Esophagus squamous epithelium (tissue), 5 donors: ENCODE measurements around the gene RNF217. TPM values are rescaled to one million over a fixed set of nuclear protein-coding genes. Genes with fewer than 3 reads are reported as not detected.

Experiments
- DNase-seq: peaks from one replicate; lab custom pipeline; 2025; lab: John Stamatoyannopoulos, UW
- H3K27ac ChIP-seq, 4 donors: fragments of 200-600 bp; sonication (generic); one replicate each; pipeline ENCODE4 v1.5.1; 2016 to 2019; ENCODE audit warnings: mild to moderate bottlenecking in 1 of 4
- H3K27me3 ChIP-seq, 4 donors: fragments of 200-600 bp; sonication (generic); 1 replicate in 3 of 4; 2 replicates in 1 of 4; pipeline versions ENCODE4 v1.5.1 to v1.6.0; 2017 to 2021; ENCODE audit warnings: antibody characterized with exemption in 1 of 4
- H3K36me3 ChIP-seq, 3 donors: fragments of 200-600 bp; sonication (generic); one replicate each; pipeline ENCODE4 v1.5.1; 2016 to 2019
- H3K4me1 ChIP-seq, 3 donors: fragments of 200-600 bp; sonication (generic); one replicate each; pipeline ENCODE4 v1.5.1; 2017 to 2019
- H3K4me3 ChIP-seq, 4 donors: fragments of 200-600 bp; sonication (generic); 1 replicate in 3 of 4; 2 replicates in 1 of 4; pipeline ENCODE4 v1.5.1; 2016 to 2019; ENCODE audit warnings: mild to moderate bottlenecking in 2 of 4, moderate library complexity in 1 of 4
- H3K9me3 ChIP-seq, 3 donors: fragments of 200-600 bp; sonication (generic); one replicate each; pipeline ENCODE4 v1.5.1; 2016 to 2019
- POLR2A ChIP-seq, 4 donors: fragments of 450-650 bp; IDR thresholded peaks; one replicate each; pipeline ENCODE4 v1.6.1; 2017; ENCODE audit warnings: antibody characterized with exemption in 4 of 4, mild to moderate bottlenecking in 4 of 4, moderate library complexity in 3 of 4
- WGBS, 2 donors: methylation state at CpG; one replicate each; pipeline ENCODE4 v1.1.5; 2018; 5-methylcytosine and 5-hydroxymethylcytosine counted together
- intact Hi-C: fragments of 100-400 bp; cut with DNase I; formaldehyde crosslinking; loops from one replicate; pipeline ENCODE4 v1.15.0; 2022
- total RNA-seq, 4 donors: library from RNA; depleted of rRNA; stranded (reverse); fragments of >200 nt; gene quantifications; one replicate each; pipeline ENCODE4 v1.1.0, GENCODE V29; 2016
- TF ChIP-seq, protein P1 (sequence below), 6 experiments: fragments of 450-650 bp in 4 of 6; fragments of 200-600 bp in 2 of 6; sonication (generic) in 2 of 6; IDR thresholded peaks; one replicate each; pipeline ENCODE4 v1.5.1; 2016 to 2019; ENCODE audit warnings: antibody characterized with exemption in 6 of 6, mild to moderate bottlenecking in 4 of 6, moderate library complexity in 4 of 6
- donor health status: DM: yes; HTN: yes; CAD: no.

RNF217 gene
- total RNA-seq, 4 donors from 2014 or later: 9.1 to 26.3 (median 15.4) TPM

DNA sequence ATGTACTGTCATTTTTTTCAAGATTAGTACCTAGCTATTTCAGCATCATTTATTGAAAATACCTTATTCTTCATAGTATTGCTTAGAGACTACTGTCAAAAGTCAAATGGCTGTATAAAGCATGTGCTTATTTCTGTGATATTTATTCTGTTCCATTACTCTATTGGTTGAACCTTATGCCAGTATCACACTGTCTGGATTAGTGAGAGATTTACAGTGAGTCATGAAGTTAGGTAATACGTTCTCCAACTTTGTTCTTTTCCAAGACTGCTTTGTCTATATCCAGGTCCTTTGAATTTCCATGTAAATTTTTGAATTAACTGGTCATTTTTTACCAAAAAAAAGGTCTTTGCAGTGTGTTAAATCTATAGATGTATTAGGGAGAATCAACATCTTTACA is 18.6 kb upstream of the RNF217 start:
- 32 to 37% methylated on average over 1 of the region's 1 CpG for WGBS, 2 donors
- no peak for DNase-seq
- no peaks in the 10 kb centered on the region for H3K36me3 ChIP-seq
- H3K4me3 ChIP-seq: no peak overlapping the region
- intact Hi-C loops: no loop called here
- no peaks in the 10 kb centered on the region for H3K9me3 ChIP-seq
- no peaks in the 10 kb centered on the region for H3K27me3 ChIP-seq
- H3K4me1 ChIP-seq: no peaks in the 10 kb centered on the region
- TF ChIP-seq POLR2A (IDR thresholded peaks at IDR 0.05): no peak
- TF ChIP-seq, protein P1, sequence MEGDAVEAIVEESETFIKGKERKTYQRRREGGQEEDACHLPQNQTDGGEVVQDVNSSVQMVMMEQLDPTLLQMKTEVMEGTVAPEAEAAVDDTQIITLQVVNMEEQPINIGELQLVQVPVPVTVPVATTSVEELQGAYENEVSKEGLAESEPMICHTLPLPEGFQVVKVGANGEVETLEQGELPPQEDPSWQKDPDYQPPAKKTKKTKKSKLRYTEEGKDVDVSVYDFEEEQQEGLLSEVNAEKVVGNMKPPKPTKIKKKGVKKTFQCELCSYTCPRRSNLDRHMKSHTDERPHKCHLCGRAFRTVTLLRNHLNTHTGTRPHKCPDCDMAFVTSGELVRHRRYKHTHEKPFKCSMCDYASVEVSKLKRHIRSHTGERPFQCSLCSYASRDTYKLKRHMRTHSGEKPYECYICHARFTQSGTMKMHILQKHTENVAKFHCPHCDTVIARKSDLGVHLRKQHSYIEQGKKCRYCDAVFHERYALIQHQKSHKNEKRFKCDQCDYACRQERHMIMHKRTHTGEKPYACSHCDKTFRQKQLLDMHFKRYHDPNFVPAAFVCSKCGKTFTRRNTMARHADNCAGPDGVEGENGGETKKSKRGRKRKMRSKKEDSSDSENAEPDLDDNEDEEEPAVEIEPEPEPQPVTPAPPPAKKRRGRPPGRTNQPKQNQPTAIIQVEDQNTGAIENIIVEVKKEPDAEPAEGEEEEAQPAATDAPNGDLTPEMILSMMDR (IDR thresholded peaks at IDR 0.05): no peak
- H3K27ac ChIP-seq: no peak overlapping the region

DNA sequence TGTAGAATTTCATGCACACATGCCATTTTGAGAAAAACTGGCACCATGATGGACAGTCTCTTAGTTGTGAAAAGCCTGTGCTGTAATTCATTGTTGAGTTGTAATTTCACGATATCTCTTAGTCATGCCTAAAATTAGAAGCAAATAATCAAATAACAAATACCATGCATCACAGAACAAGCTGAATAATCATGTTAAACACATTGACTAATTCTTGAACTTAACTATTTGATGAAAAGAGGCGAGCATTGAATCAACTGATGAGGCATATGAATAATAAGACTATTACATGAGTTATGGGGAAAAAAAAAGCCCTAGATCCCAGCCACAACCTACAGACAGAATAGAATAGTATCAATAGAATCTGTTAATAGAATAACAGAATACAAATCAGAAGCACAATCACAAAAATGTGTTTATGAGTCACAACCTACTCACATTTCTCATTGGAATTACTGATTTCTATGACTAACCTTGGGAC is 14.2 kb upstream of the RNF217 start:
- Histone ChIP-seq H3K9me3 (no peaks in the 10 kb centered on the region), H3K4me1 (no peaks in the 10 kb centered on the region), H3K36me3 (no peaks in the 10 kb centered on the region), H3K27ac (no peak overlapping the region), H3K27me3 (no peaks in the 10 kb centered on the region), H3K4me3 (no peak overlapping the region)
- WGBS, 2 donors: 23 to 41% methylated on average over 2 of the region's 2 CpGs
- intact Hi-C loops: no loop called here
- TF ChIP-seq, protein P1 (IDR thresholded peaks at IDR 0.05): no peak
- TF ChIP-seq POLR2A (IDR thresholded peaks at IDR 0.05): no peak
- DNase-seq: no peak

DNA sequence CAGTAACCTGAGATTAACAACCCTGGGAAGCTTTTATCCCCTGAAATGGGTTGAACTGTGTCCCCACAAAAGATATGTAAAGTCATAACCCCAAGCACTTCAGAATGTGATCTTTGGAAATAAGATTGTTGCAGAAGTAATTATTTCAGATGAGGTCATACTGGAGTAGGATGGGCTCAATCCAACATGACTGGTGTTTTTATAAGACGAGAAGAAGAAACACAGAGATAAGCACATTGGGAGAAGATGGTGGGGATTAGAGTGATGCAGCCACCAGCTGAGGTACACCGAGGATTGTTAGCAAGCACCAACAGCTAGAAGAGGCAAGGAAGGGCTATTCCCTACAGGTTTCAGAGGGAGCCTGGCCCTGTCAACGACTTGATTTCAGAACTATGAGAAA is 12.5 kb upstream of the RNF217 start:
- Histone ChIP-seq H3K27me3 (no peaks in the 10 kb centered on the region), H3K4me1 (no peaks in the 10 kb centered on the region), H3K27ac (no peak overlapping the region), H3K4me3 (no peak overlapping the region), H3K36me3 (no peaks in the 10 kb centered on the region), H3K9me3 (no peaks in the 10 kb centered on the region)
- intact Hi-C loops: no loop called here
- TF ChIP-seq POLR2A (IDR thresholded peaks at IDR 0.05): no peak
- TF ChIP-seq, protein P1 (IDR thresholded peaks at IDR 0.05): no peak
- 77 to 88% methylated on average over 3 of the region's 3 CpGs for WGBS, 2 donors
- no peak for DNase-seq

DNA sequence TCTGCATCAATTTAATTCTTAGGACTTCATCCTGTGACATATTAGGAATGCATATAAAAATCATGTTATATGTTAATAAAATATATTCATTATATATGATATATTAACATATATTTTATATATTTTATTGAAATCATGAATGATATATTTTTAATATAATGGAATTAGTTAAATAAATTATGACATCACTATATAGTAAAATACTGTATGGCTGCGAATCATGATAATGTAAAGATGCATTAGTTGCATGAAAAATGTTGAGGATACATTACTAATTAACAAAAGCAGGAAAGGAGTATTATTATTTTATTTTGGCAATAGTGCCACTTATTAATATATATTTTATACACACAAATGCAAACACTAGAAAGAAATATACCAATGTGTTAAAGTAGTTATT is 8.4 kb upstream of the RNF217 start:
- no peak for TF ChIP-seq POLR2A (IDR thresholded peaks at IDR 0.05)
- TF ChIP-seq, protein P1 (IDR thresholded peaks at IDR 0.05): no peak
- DNase-seq: no peak
- Histone ChIP-seq H3K36me3 (no peaks in the 10 kb centered on the region), H3K4me1 (peaks cover 7 to 24% (median 8%) of the 10 kb centered on the region in 3 donors), H3K27ac (no peak overlapping the region), H3K27me3 (no peaks in the 10 kb centered on the region), H3K9me3 (no peaks in the 10 kb centered on the region), H3K4me3 (no peak overlapping the region)
- WGBS, 2 donors: 94% methylated on average over 1 of the region's 1 CpG
- intact Hi-C loops: no loop called here

DNA sequence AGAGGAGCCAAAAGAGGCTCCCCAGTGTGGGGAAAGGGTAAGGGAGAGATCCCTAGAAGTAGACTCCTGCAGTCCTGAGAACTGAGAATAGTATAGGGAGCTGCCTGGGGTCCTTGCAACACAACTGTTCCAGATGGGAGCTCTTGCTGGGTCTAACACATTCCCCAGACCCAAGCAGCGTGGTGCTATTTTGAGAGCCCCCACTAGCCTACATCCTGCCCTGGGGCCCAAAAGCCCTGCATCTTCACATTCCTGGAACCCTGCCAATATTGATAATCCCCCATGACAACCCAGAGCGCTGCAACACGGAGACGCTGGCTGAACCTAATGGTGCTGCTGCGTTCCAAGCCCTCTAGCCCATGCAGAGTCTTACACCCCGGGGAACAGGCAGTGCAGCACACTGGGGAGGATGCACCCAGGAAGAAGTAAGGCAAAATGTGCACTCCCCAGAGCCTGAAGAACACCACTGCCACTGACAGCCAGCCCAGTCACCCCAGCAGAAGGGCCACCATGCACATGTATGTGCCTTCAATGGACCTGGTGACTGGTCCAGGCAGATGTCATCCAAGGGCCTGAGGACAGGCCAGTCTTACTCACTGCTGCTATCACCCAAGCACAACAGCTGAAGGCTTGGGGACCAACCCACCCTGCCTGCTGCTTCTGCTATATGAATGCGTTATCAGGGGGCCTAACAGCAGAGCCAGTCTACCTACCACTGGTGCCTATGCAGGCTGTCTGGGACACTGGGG is 7.0 kb upstream of the RNF217 start:
- WGBS, 2 donors: 35 to 51% methylated on average over 4 to 5 of the region's 7 CpGs
- no peak for DNase-seq
- no peak overlapping the region for H3K27ac ChIP-seq
- H3K36me3 ChIP-seq: no peaks in the 10 kb centered on the region
- no peaks in the 10 kb centered on the region for H3K27me3 ChIP-seq
- no peaks in the 10 kb centered on the region for H3K9me3 ChIP-seq
- no peak for TF ChIP-seq POLR2A (IDR thresholded peaks at IDR 0.05)
- TF ChIP-seq, protein P1 (IDR thresholded peaks at IDR 0.05): no peak
- H3K4me1 ChIP-seq: peaks cover 7 to 24% (median 8%) of the 10 kb centered on the region in 3 donors
- H3K4me3 ChIP-seq: no peak overlapping the region
- intact Hi-C loops: no loop called here
